ENCODE measurements around the gene DCXR. TPM values are rescaled to one million over a fixed set of nuclear protein-coding genes. Genes with fewer than 3 reads are reported as not detected.

Gene DCXR
- total RNA-seq, 1 donor from 2014 or later: 49.9 TPM

GRCh38 chr17:82060614-82061013, 23.1 kb upstream of the DCXR start:
- Mint-ChIP-seq H3K9me3 (ENCODE audit: unreplicated experiment) (no peaks in the 10 kb centered on the region), H3K27me3 (ENCODE audit: low read depth, unreplicated experiment) (no peaks in the 10 kb centered on the region), H3K4me1 (ENCODE audit: low read depth, unreplicated experiment) (no peaks in the 10 kb centered on the region), H3K4me3 (ENCODE audit: unreplicated experiment) (no peak overlapping the region), H3K27ac (ENCODE audit: unreplicated experiment) (no peak overlapping the region), H3K36me3 (ENCODE audit: low read depth, unreplicated experiment) (peaks cover 3% of the 10 kb centered on the region)
- no peaks in the 10 kb centered on the region for H3K9me3 ChIP-seq (ENCODE audit: insufficient read depth, low read depth, low read length)
- H3K27ac ChIP-seq (ENCODE audit: low read depth, low read length): no peak overlapping the region
- peaks cover 7% of the 10 kb centered on the region for H3K4me1 ChIP-seq (ENCODE audit: insufficient read depth, low read length)
- H3K4me3 ChIP-seq (ENCODE audit: insufficient read depth, low read depth, low read length): no peak overlapping the region
- no peak overlapping the region for H3K9ac ChIP-seq (ENCODE audit: low read length)
- no peak overlapping the region for H3K4me2 ChIP-seq (ENCODE audit: low read length)
- FAIRE-seq (no peak), DNase-seq (ENCODE audit: low read depth) (no peak)
- H3K79me2 ChIP-seq (ENCODE audit: insufficient read depth, low read length): peaks cover 23% of the 10 kb centered on the region
- no peaks in the 10 kb centered on the region for H3K27me3 ChIP-seq (ENCODE audit: insufficient read depth, low read length)
- H4K20me1 ChIP-seq (ENCODE audit: insufficient read depth, low read length): peaks cover 54% of the 10 kb centered on the region
- peaks cover 5% of the 10 kb centered on the region for H3K36me3 ChIP-seq (ENCODE audit: insufficient read depth, low read length)
- TF ChIP-seq, protein P1, sequence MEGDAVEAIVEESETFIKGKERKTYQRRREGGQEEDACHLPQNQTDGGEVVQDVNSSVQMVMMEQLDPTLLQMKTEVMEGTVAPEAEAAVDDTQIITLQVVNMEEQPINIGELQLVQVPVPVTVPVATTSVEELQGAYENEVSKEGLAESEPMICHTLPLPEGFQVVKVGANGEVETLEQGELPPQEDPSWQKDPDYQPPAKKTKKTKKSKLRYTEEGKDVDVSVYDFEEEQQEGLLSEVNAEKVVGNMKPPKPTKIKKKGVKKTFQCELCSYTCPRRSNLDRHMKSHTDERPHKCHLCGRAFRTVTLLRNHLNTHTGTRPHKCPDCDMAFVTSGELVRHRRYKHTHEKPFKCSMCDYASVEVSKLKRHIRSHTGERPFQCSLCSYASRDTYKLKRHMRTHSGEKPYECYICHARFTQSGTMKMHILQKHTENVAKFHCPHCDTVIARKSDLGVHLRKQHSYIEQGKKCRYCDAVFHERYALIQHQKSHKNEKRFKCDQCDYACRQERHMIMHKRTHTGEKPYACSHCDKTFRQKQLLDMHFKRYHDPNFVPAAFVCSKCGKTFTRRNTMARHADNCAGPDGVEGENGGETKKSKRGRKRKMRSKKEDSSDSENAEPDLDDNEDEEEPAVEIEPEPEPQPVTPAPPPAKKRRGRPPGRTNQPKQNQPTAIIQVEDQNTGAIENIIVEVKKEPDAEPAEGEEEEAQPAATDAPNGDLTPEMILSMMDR (IDR thresholded peaks at IDR 0.05; ENCODE audit: insufficient read depth, low read depth, low read length): no peak
- no peak for TF ChIP-seq EZH2 (IDR thresholded peaks at IDR 0.05; ENCODE audit: insufficient read depth, low read length)
- no peak overlapping the region for H2AFZ ChIP-seq (ENCODE audit: low read depth, low read length)

GRCh38 chr17:82060001-82060380, 22.5 kb upstream of the DCXR start:
- H3K4me3 Mint-ChIP-seq (ENCODE audit: unreplicated experiment): no peak overlapping the region
- TF ChIP-seq EZH2 (IDR thresholded peaks at IDR 0.05; ENCODE audit: insufficient read depth, low read length): no peak
- TF ChIP-seq, protein P1 (IDR thresholded peaks at IDR 0.05; ENCODE audit: insufficient read depth, low read depth, low read length): no peak
- no peak for FAIRE-seq

GRCh38 chr17:82059272-82060000, 21.9 kb upstream of the DCXR start:
- Mint-ChIP-seq H3K9me3 (ENCODE audit: unreplicated experiment) (no peaks in the 10 kb centered on the region), H3K27ac (ENCODE audit: unreplicated experiment) (no peak overlapping the region), H3K27me3 (ENCODE audit: low read depth, unreplicated experiment) (no peaks in the 10 kb centered on the region), H3K4me1 (ENCODE audit: low read depth, unreplicated experiment) (no peaks in the 10 kb centered on the region), H3K4me3 (ENCODE audit: unreplicated experiment) (no peak overlapping the region), H3K36me3 (ENCODE audit: low read depth, unreplicated experiment) (peaks cover 3% of the 10 kb centered on the region)
- Histone ChIP-seq H3K79me2 (ENCODE audit: insufficient read depth, low read length) (peaks cover 19% of the 10 kb centered on the region), H3K9me3 (ENCODE audit: insufficient read depth, low read depth, low read length) (no peaks in the 10 kb centered on the region), H4K20me1 (ENCODE audit: insufficient read depth, low read length) (peaks cover 57% of the 10 kb centered on the region), H3K9ac (ENCODE audit: low read length) (no peak overlapping the region), H3K27me3 (ENCODE audit: insufficient read depth, low read length) (no peaks in the 10 kb centered on the region), H2AFZ (ENCODE audit: low read depth, low read length) (no peak overlapping the region), H3K36me3 (ENCODE audit: insufficient read depth, low read length) (peaks cover 5% of the 10 kb centered on the region), H3K27ac (ENCODE audit: low read depth, low read length) (no peak overlapping the region), H3K4me3 (ENCODE audit: insufficient read depth, low read depth, low read length) (no peak overlapping the region), H3K4me2 (ENCODE audit: low read length) (no peak overlapping the region), H3K4me1 (ENCODE audit: insufficient read depth, low read length) (no peaks in the 10 kb centered on the region)
- no peak for FAIRE-seq
- DNase-seq (ENCODE audit: low read depth): no peak
- TF ChIP-seq, protein P1 (IDR thresholded peaks at IDR 0.05; ENCODE audit: insufficient read depth, low read depth, low read length): no peak
- no peak for TF ChIP-seq EZH2 (IDR thresholded peaks at IDR 0.05; ENCODE audit: insufficient read depth, low read length)

More at GRCh38 chr17:82060001-82060380, 22.5 kb upstream of the DCXR start:
- Histone ChIP-seq H2AFZ (ENCODE audit: low read depth, low read length) (no peak overlapping the region), H3K4me2 (ENCODE audit: low read length) (no peak overlapping the region), H3K79me2 (ENCODE audit: insufficient read depth, low read length) (peaks cover 22% of the 10 kb centered on the region), H4K20me1 (ENCODE audit: insufficient read depth, low read length) (peaks cover 57% of the 10 kb centered on the region), H3K36me3 (ENCODE audit: insufficient read depth, low read length) (peaks cover 5% of the 10 kb centered on the region), H3K4me3 (ENCODE audit: insufficient read depth, low read depth, low read length) (no peak overlapping the region), H3K27ac (ENCODE audit: low read depth, low read length) (no peak overlapping the region), H3K27me3 (ENCODE audit: insufficient read depth, low read length) (no peaks in the 10 kb centered on the region), H3K9me3 (ENCODE audit: insufficient read depth, low read depth, low read length) (no peaks in the 10 kb centered on the region), H3K9ac (ENCODE audit: low read length) (no peak overlapping the region), H3K4me1 (ENCODE audit: insufficient read depth, low read length) (peaks cover 4% of the 10 kb centered on the region)
- H3K27ac Mint-ChIP-seq (ENCODE audit: unreplicated experiment): no peak overlapping the region
- H3K4me1 Mint-ChIP-seq (ENCODE audit: low read depth, unreplicated experiment): no peaks in the 10 kb centered on the region
- no peak for DNase-seq (ENCODE audit: low read depth)
- no peaks in the 10 kb centered on the region for H3K9me3 Mint-ChIP-seq (ENCODE audit: unreplicated experiment)
- peaks cover 3% of the 10 kb centered on the region for H3K36me3 Mint-ChIP-seq (ENCODE audit: low read depth, unreplicated experiment)
- no peaks in the 10 kb centered on the region for H3K27me3 Mint-ChIP-seq (ENCODE audit: low read depth, unreplicated experiment)

Data from astrocyte (in vitro differentiated cells and primary cell).